H1 (cell line): ENCODE measurements around the gene ADAMTS17. TPM values are rescaled to one million over a fixed set of nuclear protein-coding genes. Genes with fewer than 3 reads are reported as not detected.

Experiments used
- CTCF ChIA-PET: fragments of 300-600 bp; sonication (Branson Sonifier 250); formaldehyde crosslinking; loops from one replicate; lab custom pipeline; 2021; ENCODE audit not compliant: partially characterized antibody; lab: Charles Lee
- POLR2A ChIA-PET: fragments of 300-600 bp; sonication (Branson Sonifier 250); formaldehyde crosslinking; loops from one replicate; lab custom pipeline; 2021; ENCODE audit warnings: inconsistent platforms; ENCODE audit not compliant: partially characterized antibody; lab: Charles Lee
- DNase-seq, 2 experiments: peaks; one replicate each; pipeline versions ENCODE4 v3.0.0 to v3.0.0-alpha.2; 2010 to 2022; ENCODE audit warnings: low spot score in 2 of 2, low read depth in 1 of 2, mixed read lengths in 1 of 2
- FAIRE-seq: peaks from 2 replicates; lab custom pipeline; 2011; peaks lifted over from hg19 to GRCh38; lab: Jason Lieb, UNC
- H2AFZ ChIP-seq: 2 replicates; pipeline ENCODE4 v1.8.1; 2012; ENCODE audit warnings: low read length, inconsistent platforms
- H2AK5ac ChIP-seq: 2 replicates; pipeline ENCODE4 v1.6.1; 2013; ENCODE audit warnings: low read depth, low read length
- H2BK120ac ChIP-seq: replicated peaks from 2 replicates; pipeline ENCODE3; 2013; ENCODE audit warnings: low read depth, low read length, inconsistent platforms
- H2BK12ac ChIP-seq: 2 replicates; pipeline ENCODE4 v1.6.1; 2013; ENCODE audit warnings: low read depth, low read length
- H2BK15ac ChIP-seq: 2 replicates; pipeline ENCODE4 v1.6.1; 2013; ENCODE audit warnings: low read length
- H2BK20ac ChIP-seq: 2 replicates; pipeline ENCODE4 v1.6.1; 2013; ENCODE audit warnings: low read length
- H2BK5ac ChIP-seq: 2 replicates; pipeline ENCODE4 v1.6.1; 2013; ENCODE audit warnings: low read depth, low read length
- H3K14ac ChIP-seq: 2 replicates; pipeline ENCODE4 v1.6.1; 2013; ENCODE audit warnings: inconsistent platforms; ENCODE audit not compliant: insufficient read length
- H3K18ac ChIP-seq: 2 replicates; pipeline ENCODE4 v1.6.1; 2013; ENCODE audit warnings: low read length; ENCODE audit errors: extremely low read depth
- H3K23ac ChIP-seq: 2 replicates; pipeline ENCODE4 v1.6.1; 2013; ENCODE audit warnings: inconsistent platforms; ENCODE audit not compliant: insufficient read length
- H3K23me2 ChIP-seq: 2 replicates; pipeline ENCODE4 v1.6.1; 2013; ENCODE audit warnings: low read depth, low read length
- H3K27ac ChIP-seq: 2 replicates; pipeline ENCODE4 v1.6.1; 2011; ENCODE audit warnings: low read depth, low read length, inconsistent platforms
- H3K27me3 ChIP-seq, 4 experiments: replicated peaks in 1 of 4; 1 replicate in 1 of 4; 2 replicates in 3 of 4; pipeline versions ENCODE4 v1.6.1 to v1.8.1; 2011 to 2013; ENCODE audit warnings: low read length in 3 of 4, mild to moderate bottlenecking in 3 of 4, inconsistent platforms in 2 of 4, mixed read lengths in 2 of 4, moderate library complexity in 1 of 4; ENCODE audit not compliant: control insufficient read depth in 3 of 4, insufficient read depth in 3 of 4; ENCODE audit errors: extremely low read depth in 1 of 4
- H3K36me3 ChIP-seq, 4 experiments: 2 replicates each; pipeline versions ENCODE4 v1.6.1 to v1.8.1; 2011 to 2013; ENCODE audit warnings: mild to moderate bottlenecking in 4 of 4, low read length in 3 of 4, moderate library complexity in 2 of 4, control low read depth in 1 of 4, inconsistent platforms in 1 of 4; ENCODE audit not compliant: insufficient read depth in 4 of 4, control insufficient read depth in 2 of 4
- H3K4ac ChIP-seq: replicated peaks from 2 replicates; pipeline ENCODE3; 2013; ENCODE audit warnings: low read length, low read depth, mixed read lengths, inconsistent platforms; ENCODE audit not compliant: insufficient read length
- H3K4me1 ChIP-seq, 4 experiments: replicated peaks in 1 of 4; 1 replicate in 1 of 4; 2 replicates in 3 of 4; pipeline versions ENCODE4 v1.6.1 to v1.8.1; 2011 to 2013; ENCODE audit warnings: low read length in 3 of 4, inconsistent platforms in 2 of 4, mixed read lengths in 1 of 4; ENCODE audit not compliant: insufficient read depth in 4 of 4, control insufficient read depth in 3 of 4
- H3K4me2 ChIP-seq, 2 experiments: 2 replicates each; pipeline versions ENCODE4 v1.6.1 to v1.8.1; 2011 to 2013; ENCODE audit warnings: low read depth in 2 of 2, low read length in 2 of 2, control low read depth in 1 of 2, inconsistent platforms in 1 of 2, mild to moderate bottlenecking in 1 of 2; ENCODE audit not compliant: insufficient read depth in 1 of 2
- H3K4me3 ChIP-seq, 4 experiments: fragments of 200-600, 300-600 bp in 1 of 4; sonication (generic), shearing (Covaris generic), sonication (Bioruptor Twin) in 1 of 4; 2 replicates each; pipeline versions ENCODE4 v1.5.1 to v1.8.1; 2011 to 2016; ENCODE audit warnings: low read length in 4 of 4, low read depth in 3 of 4, control low read depth in 2 of 4, inconsistent platforms in 2 of 4, mild to moderate bottlenecking in 2 of 4, mixed read lengths in 1 of 4, moderate library complexity in 1 of 4; ENCODE audit not compliant: insufficient read depth in 2 of 4; ENCODE audit errors: extremely low read depth in 1 of 4
- H3K56ac ChIP-seq: replicated peaks from 2 replicates; pipeline ENCODE3; 2013; ENCODE audit warnings: low read depth, mild to moderate bottlenecking, mixed read lengths, low read length, inconsistent platforms; ENCODE audit not compliant: insufficient read length
- H3K79me1 ChIP-seq: 2 replicates; pipeline ENCODE4 v1.6.1; 2013; ENCODE audit warnings: low read depth, low read length, control low read depth
- H3K79me2 ChIP-seq, 2 experiments: 2 replicates each; pipeline versions ENCODE4 v1.6.1 to v1.8.1; 2012 to 2013; ENCODE audit warnings: low read length in 2 of 2, mild to moderate bottlenecking in 2 of 2, inconsistent platforms in 1 of 2; ENCODE audit not compliant: insufficient read depth in 2 of 2, control insufficient read depth in 1 of 2
- H3K9ac ChIP-seq, 4 experiments: replicated peaks in 1 of 4; 1 replicate in 1 of 4; 2 replicates in 3 of 4; pipeline versions ENCODE4 v1.6.1 to v1.8.1; 2011 to 2013; ENCODE audit warnings: low read depth in 3 of 4, low read length in 3 of 4, control low read depth in 2 of 4, mild to moderate bottlenecking in 2 of 4, moderate library complexity in 2 of 4, inconsistent platforms in 1 of 4; ENCODE audit errors: extremely low read depth in 1 of 4
- H3K9me3 ChIP-seq, 2 experiments: 2 replicates each; pipeline versions ENCODE4 v1.6.1 to v1.8.1; 2012 to 2013; ENCODE audit warnings: mild to moderate bottlenecking in 2 of 2, moderate library complexity in 2 of 2, control low read depth in 1 of 2, inconsistent platforms in 1 of 2, low read depth in 1 of 2, low read length in 1 of 2, mixed read lengths in 1 of 2; ENCODE audit not compliant: insufficient read depth in 2 of 2
- H4K20me1 ChIP-seq, 2 experiments: replicated peaks in 1 of 2; 2 replicates each; pipeline versions ENCODE3 to v1.8.1; 2011 to 2013; ENCODE audit warnings: inconsistent platforms in 2 of 2, low read length in 2 of 2, mild to moderate bottlenecking in 1 of 2; ENCODE audit not compliant: insufficient read depth in 2 of 2, control insufficient read depth in 1 of 2
- H4K5ac ChIP-seq: 2 replicates; pipeline ENCODE4 v1.6.1; 2013; ENCODE audit warnings: low read length, low read depth, mixed read lengths, inconsistent platforms; ENCODE audit not compliant: insufficient read length
- H4K8ac ChIP-seq: 2 replicates; pipeline ENCODE4 v1.8.0; 2013; ENCODE audit warnings: mild to moderate bottlenecking, moderate library complexity, low read length, inconsistent platforms; ENCODE audit not compliant: insufficient read depth; ENCODE audit errors: extremely low read depth
- H4K91ac ChIP-seq: replicated peaks from 2 replicates; pipeline ENCODE3; 2013; ENCODE audit warnings: low read length, mixed read lengths, inconsistent platforms; ENCODE audit not compliant: insufficient read length
- ATF2 ChIP-seq: IDR thresholded peaks from 2 replicates; pipeline ENCODE4 v1.6.1; 2012; ENCODE audit warnings: low read length, inconsistent platforms
- BACH1 ChIP-seq: IDR thresholded peaks from 2 replicates; pipeline ENCODE4 v1.6.1; 2012; ENCODE audit warnings: low read length, improper control_type of control experiment
- CEBPB ChIP-seq: IDR thresholded peaks from 2 replicates; pipeline ENCODE4 v1.6.1; 2012; ENCODE audit warnings: low read depth, low read length
- CTBP2 ChIP-seq: IDR thresholded peaks from 2 replicates; pipeline ENCODE4 v1.7.0; 2011; ENCODE audit warnings: borderline replicate concordance, mild to moderate bottlenecking, moderate library complexity, mixed read lengths, low read length; ENCODE audit not compliant: insufficient read depth, insufficient read length
- EZH2 ChIP-seq: fragments of 200-600 bp; sonication (generic); IDR thresholded peaks from 2 replicates; pipeline ENCODE4 v1.7.1; 2012; ENCODE audit warnings: low read depth, mild to moderate bottlenecking, moderate library complexity, low read length, inconsistent platforms; ENCODE audit not compliant: severe bottlenecking
- GTF2F1 ChIP-seq: IDR thresholded peaks from 2 replicates; pipeline ENCODE4 v1.6.1; 2012; ENCODE audit warnings: low read depth, low read length, improper control_type of control experiment, borderline replicate concordance
- POLR2A ChIP-seq, 2 experiments: IDR thresholded peaks; 1 replicate in 1 of 2; 2 replicates in 1 of 2; pipeline ENCODE4 v1.6.1; 2011; ENCODE audit warnings: low read depth in 2 of 2, low read length in 2 of 2, mild to moderate bottlenecking in 2 of 2; ENCODE audit errors: control extremely low read depth in 1 of 2
- POU5F1 ChIP-seq: IDR thresholded peaks from 2 replicates; pipeline ENCODE4 v1.6.1; 2011; ENCODE audit warnings: low read depth, mild to moderate bottlenecking, low read length, moderate library complexity
- SIN3A ChIP-seq, 2 experiments: IDR thresholded peaks in 1 of 2; conservative IDR thresholded peaks in 1 of 2; 2 replicates each; pipeline ENCODE4 v1.6.1; 2011 to 2012; ENCODE audit warnings: low read length in 2 of 2, improper control_type of control experiment in 1 of 2, low read depth in 1 of 2, mild to moderate bottlenecking in 1 of 2
- SIRT6 ChIP-seq: IDR thresholded peaks from one replicate; pipeline ENCODE4 v1.7.1; 2012; ENCODE audit warnings: low read length, inconsistent platforms
- TCF12 ChIP-seq: IDR thresholded peaks from 2 replicates; pipeline ENCODE4 v1.6.1; 2011; ENCODE audit warnings: low read depth, mild to moderate bottlenecking, low read length
- TEAD4 ChIP-seq: IDR thresholded peaks from 2 replicates; pipeline ENCODE4 v1.6.1; 2012; ENCODE audit warnings: low read depth, low read length, inconsistent platforms, mixed read lengths
- WGBS, 2 experiments: shearing (Covaris generic) in 1 of 2; methylation state at CpG; one replicate each; pipeline versions ENCODE4 v1.1.6 to v1.1.7; 2013 to 2015; ENCODE audit warnings: low lambda C conversion rate in 2 of 2, mixed read lengths in 2 of 2, inconsistent platforms in 1 of 2, low coverage in 1 of 2, missing lambda C conversion rate in 1 of 2; ENCODE audit not compliant: insufficient replicate concordance in 2 of 2, insufficient coverage in 1 of 2, insufficient read length in 1 of 2; ENCODE audit errors: extremely low coverage in 1 of 2, missing lambda C conversion rate in 1 of 2; 5-methylcytosine and 5-hydroxymethylcytosine counted together
- polyA plus RNA-seq, 7 experiments: library from polyadenylated mRNA; depleted of rRNA in 3 of 7; stranded (reverse) in 5 of 7; unstranded in 2 of 7; fragments of >200 nt in 5 of 7; fragments of 200-250 nt in 2 of 7; gene quantifications; 1 replicate in 5 of 7; 2 replicates in 1 of 7; 4 replicates in 1 of 7; pipeline versions ENCODE4 v1.2.1 to v1.2.3, GENCODE V29; 2011 to 2013; ENCODE audit warnings: missing spikeins in 2 of 7, mixed read lengths in 2 of 7
- total RNA-seq: library from RNA; stranded (reverse); fragmentation: NEBNext Ultra II Directional; extraction: Animal tissue kit (Norgen Biotek cat#: 25700); gene quantifications from 2 replicates; pipeline ENCODE4 v1.2.1, GENCODE V29; 2021

ADAMTS17 gene
- total and polyA plus RNA-seq, 2 of the 8 experiments (the other 6 are each of a cell fraction or from before 2014, with no cell fraction given): 0.51 to 1.7 TPM

GRCh38 chr15:99992611-99993231 is 349.1 kb downstream of the ADAMTS17 start:
- no peak for FAIRE-seq
- no peak overlapping the region for H2AFZ ChIP-seq
- TF ChIP-seq GTF2F1 (no peak), EZH2 (no peak), POU5F1 (no peak), TCF12 (no peak), CTBP2 (no peak), SIRT6 (no peak), TEAD4 (no peak), SIN3A (conservative IDR thresholded peaks at IDR 0.05 in 1 of 2, IDR thresholded peaks at IDR 0.05 in 1 of 2; ENCODE audit: low read depth in 1 of 2, low read length in 2 of 2) (no peak), POLR2A (IDR thresholded peaks at IDR 0.05; ENCODE audit: control extremely low read depth in 1 of 2, low read depth in 2 of 2, low read length in 2 of 2) (no peak), CEBPB (no peak), BACH1 (no peak), ATF2 (no peak)

More at GRCh38 chr15:99992611-99993231, 349.1 kb downstream of the ADAMTS17 start:
- H3K79me1 ChIP-seq: no peaks in the 10 kb centered on the region
- H3K9me3 ChIP-seq: peaks cover 0 to 5% of the 10 kb centered on the region in 2 experiments; a peak in 2 of 4 replicates
- H3K18ac ChIP-seq: peak overlapping the region; percentile 6; the same call in 1 of the 2 replicates
- H3K23ac ChIP-seq: no peak overlapping the region
- no peak overlapping the region for H2BK15ac ChIP-seq
- H3K4me1 ChIP-seq: peaks cover 4 to 17% (median 11%) of the 10 kb centered on the region in 4 experiments
- H4K91ac ChIP-seq: peak overlapping the region; percentile 61
- WGBS, 2 experiments: 90% methylated on average over 29 of the region's 29 CpGs; no CpG with 5 or more reads in 1 of the 2 experiments
- H2AK5ac ChIP-seq: no peak overlapping the region
- H3K4me2 ChIP-seq: no peak overlapping the region
- no peaks in the 10 kb centered on the region for H3K36me3 ChIP-seq
- H3K56ac ChIP-seq: no peak overlapping the region
- H3K14ac ChIP-seq: no peak overlapping the region
- H3K4me3 ChIP-seq: no peak overlapping the region
- no peak overlapping the region for H4K8ac ChIP-seq
- H3K9ac ChIP-seq: no peak overlapping the region
- H3K4ac ChIP-seq: no peak overlapping the region
- H4K5ac ChIP-seq: no peak overlapping the region
- H3K27ac ChIP-seq: no peak overlapping the region
- no peaks in the 10 kb centered on the region for H4K20me1 ChIP-seq
- no peak for DNase-seq
- no peak overlapping the region; the same call in 1 of the 2 replicates for H2BK12ac ChIP-seq
- H2BK20ac ChIP-seq: no peak overlapping the region
- no peaks in the 10 kb centered on the region for H3K23me2 ChIP-seq
- no peaks in the 10 kb centered on the region; a peak in 1 of 7 replicates for H3K27me3 ChIP-seq
- CTCF ChIA-PET: interaction anchor here (0.6 to 3.4 kb wide), 4 partner anchors 11 to 721 kb away, joined by 3 to 23 read pairs (median 4); no protein-coding TSS in a partner anchor
- H3K79me2 ChIP-seq: no peaks in the 10 kb centered on the region
- POLR2A ChIA-PET: interaction anchor here (1.4 kb wide), 1 partner anchor 10 kb away, joined by 4 read pairs; no protein-coding TSS in a partner anchor
- no peak overlapping the region for H2BK5ac ChIP-seq
- H2BK120ac ChIP-seq: no peak overlapping the region
